C4-2B (cell line): ENCODE data around the gene SLC6A5.

Experiments
- CTCF ChIP-seq: fragments of 450-650 bp; conservative IDR thresholded peaks from 2 replicates; pipeline ENCODE4 v1.5.1; 2017; ENCODE audit warnings: mild to moderate bottlenecking
- ZFX ChIP-seq: fragments of 450-650 bp; IDR thresholded peaks from 2 replicates; pipeline ENCODE4 v1.6.1; 2017

- no peak for TF ChIP-seq CTCF
- TF ChIP-seq ZFX = no peak
Measured at GRCh38 chr11:20632169-20632532, 32.7 kb downstream of the SLC6A5 start.
